Skeletal muscle satellite cell (primary cell): ENCODE results near the gene ECHDC1.
"Not testable (repeated sequence)": the region's sequence is repeated elsewhere in the genome, so short reads cannot be mapped to it uniquely, and the experiment has no call there.

Source experiments
- H3K27me3 ChIP-seq: 2 replicates; pipeline ENCODE4 v1.7.0; 2013; ENCODE audit warnings: low read length; ENCODE audit not compliant: control insufficient read depth, insufficient read depth
- H3K36me3 ChIP-seq: 2 replicates; pipeline ENCODE4 v1.7.0; 2013; ENCODE audit warnings: mild to moderate bottlenecking, control low read depth, low read length; ENCODE audit not compliant: insufficient read depth
- H3K4me1 ChIP-seq: 2 replicates; pipeline ENCODE4 v1.7.0; 2013; ENCODE audit warnings: low read length; ENCODE audit not compliant: control insufficient read depth, insufficient read depth
- H3K4me2 ChIP-seq: 2 replicates; pipeline ENCODE4 v1.7.0; 2013; ENCODE audit warnings: mild to moderate bottlenecking, low read length
- H3K4me3 ChIP-seq: 2 replicates; pipeline ENCODE4 v1.7.0; 2013; ENCODE audit warnings: low read length
- H3K9ac ChIP-seq: 2 replicates; pipeline ENCODE4 v1.7.0; 2013; ENCODE audit warnings: mild to moderate bottlenecking, low read depth, low read length, moderate library complexity
- H3K9me3 ChIP-seq: replicated peaks from 2 replicates; pipeline ENCODE4 v1.7.0; 2013; ENCODE audit warnings: mild to moderate bottlenecking, control low read depth, low read length

ECHDC1 gene

GRCh38 chr6:127338936-127339335 is 4.5 kb downstream of the ECHDC1 start:
- Histone ChIP-seq H3K9me3 (no peaks in the 10 kb centered on the region), H3K36me3 (no peaks in the 10 kb centered on the region), H3K4me2 (no peak overlapping the region), H3K4me1 (peaks cover 18% of the 10 kb centered on the region), H3K27me3 (no peaks in the 10 kb centered on the region), H3K4me3 (no peak overlapping the region), H3K9ac (no peak overlapping the region)

- no peak overlapping the region for H3K4me3 ChIP-seq
- H3K9me3 ChIP-seq, result no peaks in the 10 kb centered on the region
- no peak overlapping the region for H3K9ac ChIP-seq
- H3K36me3 ChIP-seq, result peaks cover 4% of the 10 kb centered on the region
- H3K4me2 ChIP-seq, result no peak overlapping the region
- H3K27me3 ChIP-seq, result no peaks in the 10 kb centered on the region
- peaks cover 14% of the 10 kb centered on the region for H3K4me1 ChIP-seq
Observed at GRCh38 chr6:127332383-127332961, 10.9 kb downstream of the ECHDC1 start.

GRCh38 chr6:127331256-127331655 is 12.2 kb downstream of the ECHDC1 start:
- not testable (repeated sequence) for H3K4me3 ChIP-seq, H3K36me3 ChIP-seq, H3K4me2 ChIP-seq, H3K27me3 ChIP-seq, H3K9ac ChIP-seq, H3K9me3 ChIP-seq
- peaks cover 16% of the 10 kb centered on the region for H3K4me1 ChIP-seq

- Histone ChIP-seq H3K27me3 (no peaks in the 10 kb centered on the region), H3K9me3 (no peaks in the 10 kb centered on the region), H3K4me3 (no peak overlapping the region), H3K4me2 (no peak overlapping the region), H3K4me1 (peaks cover 16% of the 10 kb centered on the region), H3K9ac (no peak overlapping the region), H3K36me3 (peaks cover 36% of the 10 kb centered on the region)
Observed at GRCh38 chr6:127328043-127328609, 15.3 kb downstream of the ECHDC1 start.

GRCh38 chr6:127319686-127320085 is 23.7 kb downstream of the ECHDC1 start:
- H3K9me3 ChIP-seq, result no peaks in the 10 kb centered on the region
- H3K4me2 ChIP-seq, result no peak overlapping the region
- no peak overlapping the region for H3K9ac ChIP-seq
- peaks cover 27% of the 10 kb centered on the region for H3K36me3 ChIP-seq
- peaks cover 4% of the 10 kb centered on the region for H3K4me1 ChIP-seq
- H3K4me3 ChIP-seq, result no peak overlapping the region
- H3K27me3 ChIP-seq, result no peaks in the 10 kb centered on the region

- Histone ChIP-seq H3K4me3 (no peak overlapping the region), H3K4me1 (peaks cover 4% of the 10 kb centered on the region), H3K27me3 (no peaks in the 10 kb centered on the region), H3K9me3 (no peaks in the 10 kb centered on the region), H3K4me2 (no peak overlapping the region), H3K9ac (no peak overlapping the region), H3K36me3 (peaks cover 26% of the 10 kb centered on the region)
Observed at GRCh38 chr6:127317388-127318128, 25.9 kb downstream of the ECHDC1 start.

GRCh38 chr6:127305741-127306140 is 37.7 kb downstream of the ECHDC1 start:
- Histone ChIP-seq H3K36me3 (no peaks in the 10 kb centered on the region), H3K4me1 (peaks cover under 1% of the 10 kb centered on the region), H3K4me3 (no peak overlapping the region), H3K9me3 (no peaks in the 10 kb centered on the region), H3K4me2 (no peak overlapping the region), H3K27me3 (no peaks in the 10 kb centered on the region), H3K9ac (no peak overlapping the region)

- H3K27me3 ChIP-seq, result no peaks in the 10 kb centered on the region
Observed at GRCh38 chr6:127303917-127304316, 39.5 kb downstream of the ECHDC1 start.

GRCh38 chr6:127302728-127303660 is 40.4 kb downstream of the ECHDC1 start:
- Histone ChIP-seq H3K4me3 (no peak overlapping the region), H3K4me1 (peaks cover 12% of the 10 kb centered on the region), H3K9ac (no peak overlapping the region), H3K27me3 (no peaks in the 10 kb centered on the region), H3K36me3 (no peaks in the 10 kb centered on the region), H3K9me3 (no peaks in the 10 kb centered on the region), H3K4me2 (no peak overlapping the region)

More at GRCh38 chr6:127303917-127304316, 39.5 kb downstream of the ECHDC1 start:
- Histone ChIP-seq H3K9ac (no peak overlapping the region), H3K4me3 (no peak overlapping the region), H3K4me1 (peaks cover 12% of the 10 kb centered on the region), H3K4me2 (no peak overlapping the region), H3K9me3 (no peaks in the 10 kb centered on the region), H3K36me3 (no peaks in the 10 kb centered on the region)

GRCh38 chr6:127301199-127301700 is 42.2 kb downstream of the ECHDC1 start:
- no peaks in the 10 kb centered on the region for H3K36me3 ChIP-seq
- H3K9ac ChIP-seq, result no peak overlapping the region
- no peak overlapping the region for H3K4me2 ChIP-seq
- H3K4me3 ChIP-seq, result no peak overlapping the region
- H3K27me3 ChIP-seq, result no peaks in the 10 kb centered on the region
- H3K9me3 ChIP-seq, result no peaks in the 10 kb centered on the region
- H3K4me1 ChIP-seq, result peaks cover 12% of the 10 kb centered on the region

- Histone ChIP-seq H3K9me3 (no peaks in the 10 kb centered on the region), H3K9ac (no peak overlapping the region), H3K4me2 (peak overlapping the region; percentile 37), H3K4me3 (no peak overlapping the region), H3K36me3 (peaks cover 5% of the 10 kb centered on the region), H3K4me1 (peaks cover 12% of the 10 kb centered on the region), H3K27me3 (no peaks in the 10 kb centered on the region)
Observed at GRCh38 chr6:127300411-127300810, 43.0 kb downstream of the ECHDC1 start.
